GM12872 (cell line): ENCODE measurements around the gene ZNF574.

Experiments used
- CTCF ChIP-seq: IDR thresholded peaks from 3 replicates; pipeline ENCODE4 v1.5.1; 2011; ENCODE audit warnings: low read depth, mild to moderate bottlenecking, low read length, moderate library complexity; ENCODE audit not compliant: insufficient read depth

Gene ZNF574

GRCh38 chr19:42052241-42052863 lies 23.6 kb upstream of the ZNF574 start:
- no peak for TF ChIP-seq CTCF

- no peak for TF ChIP-seq CTCF
Measured at GRCh38 chr19:42053037-42053935, 22.7 kb upstream of the ZNF574 start.

GRCh38 chr19:42054205-42054604 lies 21.8 kb upstream of the ZNF574 start:
- TF ChIP-seq CTCF: no peak

GRCh38 chr19:42057846-42058245 lies 18.1 kb upstream of the ZNF574 start:
- no peak for TF ChIP-seq CTCF

- no peak for TF ChIP-seq CTCF
Measured at GRCh38 chr19:42059196-42059595, 16.8 kb upstream of the ZNF574 start.

- TF ChIP-seq CTCF: no peak
Measured at GRCh38 chr19:42060117-42060516, 15.8 kb upstream of the ZNF574 start.

GRCh38 chr19:42062381-42062780 lies 13.6 kb upstream of the ZNF574 start:
- no peak for TF ChIP-seq CTCF
